ENCODE measurements around the gene MICU1.
"Not testable (repeated sequence)": the region's sequence is repeated elsewhere in the genome, so short reads cannot be mapped to it uniquely, and the experiment has no call there.

MICU1 gene

GRCh38 chr10:72328045-72328828 is 297.6 kb downstream of the MICU1 start:
- peak; percentile 54; the same call in 1 of the 2 replicates for TF ChIP-seq CTCF (IDR thresholded peaks at IDR 0.05; ENCODE audit: borderline replicate concordance, insufficient read depth, low read depth, low read length)
- no peak overlapping the region for H3K4me3 ChIP-seq (ENCODE audit: low read depth, low read length)

GRCh38 chr10:72326665-72327603 is 298.9 kb downstream of the MICU1 start:
- H3K4me3 ChIP-seq (ENCODE audit: low read depth, low read length) = not testable (repeated sequence)

- not testable (repeated sequence) for H3K4me3 ChIP-seq (ENCODE audit: low read depth, low read length)
Observed at GRCh38 chr10:72325243-72326175, 300.4 kb downstream of the MICU1 start.

DNA sequence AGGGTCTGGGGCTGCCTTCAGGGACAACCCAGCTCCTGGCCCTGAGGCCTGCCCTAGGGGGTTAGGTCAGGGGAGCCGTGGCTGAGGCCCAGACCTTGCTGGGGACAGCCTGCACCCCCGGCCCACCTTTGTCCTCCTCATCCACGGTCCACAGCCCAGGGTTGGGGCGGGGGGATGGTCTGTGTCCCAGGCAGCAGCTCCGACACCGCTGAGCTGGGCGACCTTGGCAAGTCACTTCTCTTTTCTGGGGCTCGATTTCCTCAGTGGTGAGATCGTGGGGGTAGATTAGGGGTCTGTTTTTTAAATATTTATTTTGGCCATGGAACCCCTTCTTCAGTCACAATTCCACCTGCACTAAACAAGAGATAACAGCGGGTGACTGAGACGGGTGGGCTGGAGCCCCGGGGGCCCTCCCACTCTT is 302.1 kb downstream of the MICU1 start:
- no peak for TF ChIP-seq CTCF (IDR thresholded peaks at IDR 0.05; ENCODE audit: borderline replicate concordance, insufficient read depth, low read depth, low read length)
- no peak overlapping the region for H3K4me3 ChIP-seq (ENCODE audit: low read depth, low read length)

GRCh38 chr10:72323108-72323749 is 302.6 kb downstream of the MICU1 start:
- H3K4me3 ChIP-seq (ENCODE audit: low read depth, low read length) = no peak overlapping the region
- no peak for TF ChIP-seq CTCF (IDR thresholded peaks at IDR 0.05; ENCODE audit: borderline replicate concordance, insufficient read depth, low read depth, low read length)

DNA sequence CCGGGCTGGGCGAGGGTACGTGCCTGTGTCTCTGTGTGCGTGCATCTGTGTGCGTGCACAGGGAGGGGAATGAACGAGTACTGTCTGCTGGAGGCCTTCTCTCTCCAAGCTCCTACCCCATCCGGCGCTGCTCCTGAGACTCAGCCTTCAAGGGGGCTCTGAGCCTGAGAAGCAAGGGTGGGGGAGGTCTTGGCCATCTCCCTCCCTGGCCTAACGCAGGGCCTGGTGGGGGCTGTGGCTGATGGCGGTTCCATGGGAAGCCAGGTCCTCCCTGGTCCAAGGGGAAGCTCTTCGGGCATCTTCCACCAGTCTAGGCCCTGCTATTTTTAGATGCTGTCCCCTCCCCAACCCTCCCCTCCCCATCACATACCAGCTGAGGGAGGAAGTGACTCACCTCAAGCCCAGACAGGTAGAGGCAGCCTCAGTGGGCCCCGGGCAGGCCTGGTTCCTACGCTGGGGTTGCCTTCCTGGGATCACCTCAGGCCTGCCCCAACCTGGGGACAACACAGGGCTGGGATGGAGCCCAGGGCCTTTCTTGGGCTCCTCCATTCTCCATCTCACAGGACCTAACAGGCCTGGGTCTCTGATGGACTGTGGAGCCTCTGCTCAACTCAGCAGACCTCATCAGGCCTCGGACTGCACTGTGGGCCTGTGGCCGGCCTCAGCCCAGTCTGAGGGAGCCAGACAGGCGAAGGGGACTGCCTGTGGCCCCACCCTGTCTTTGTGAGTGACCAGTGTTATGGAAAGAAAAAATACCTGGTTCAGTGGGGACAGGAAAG is 303.4 kb downstream of the MICU1 start:
- H3K4me3 ChIP-seq (ENCODE audit: low read depth, low read length) = no peak overlapping the region
- no peak for TF ChIP-seq CTCF (IDR thresholded peaks at IDR 0.05; ENCODE audit: borderline replicate concordance, insufficient read depth, low read depth, low read length)

DNA sequence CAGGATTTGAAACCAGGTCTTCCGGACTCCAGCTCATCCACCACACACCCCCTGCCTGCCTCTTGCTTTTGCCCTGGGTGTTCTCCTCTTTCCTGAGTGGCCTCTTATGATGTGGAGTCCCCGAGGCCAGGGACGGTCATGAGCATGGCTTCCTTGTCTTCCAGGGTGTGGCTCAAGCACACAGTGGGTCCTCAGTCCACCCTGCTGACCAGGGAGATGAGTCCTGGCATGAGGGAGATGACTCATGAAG is 303.9 kb downstream of the MICU1 start:
- no peak for TF ChIP-seq CTCF (IDR thresholded peaks at IDR 0.05; ENCODE audit: borderline replicate concordance, insufficient read depth, low read depth, low read length)
- H3K4me3 ChIP-seq (ENCODE audit: low read depth, low read length) = no peak overlapping the region
